HG03342 (cell line): ENCODE results near the gene CDV3.

Experiments used
- ATAC-seq: cut with Tn5 transposase; IDR thresholded peaks from one replicate; pipeline ENCODE4 v1.9.1; 2021; ENCODE audit warnings: mild to moderate bottlenecking, moderate library complexity; ENCODE audit not compliant: unreplicated experiment

The CDV3 gene

GRCh38 chr3:133599280-133599679, 25.8 kb downstream of the CDV3 start:
- no peak for ATAC-seq

- ATAC-seq: no peak
These were observed 27.1 kb downstream of the CDV3 start for GRCh38 chr3:133600572-133601081.

GRCh38 chr3:133606342-133606741, 32.9 kb downstream of the CDV3 start:
- ATAC-seq: no peak

- ATAC-seq: no peak
These were observed 33.4 kb downstream of the CDV3 start for GRCh38 chr3:133606902-133607301.

- ATAC-seq: no peak
These were observed 34.3 kb downstream of the CDV3 start for GRCh38 chr3:133607816-133608215.

GRCh38 chr3:133608388-133608787, 34.9 kb downstream of the CDV3 start:
- ATAC-seq: no peak

DNA sequence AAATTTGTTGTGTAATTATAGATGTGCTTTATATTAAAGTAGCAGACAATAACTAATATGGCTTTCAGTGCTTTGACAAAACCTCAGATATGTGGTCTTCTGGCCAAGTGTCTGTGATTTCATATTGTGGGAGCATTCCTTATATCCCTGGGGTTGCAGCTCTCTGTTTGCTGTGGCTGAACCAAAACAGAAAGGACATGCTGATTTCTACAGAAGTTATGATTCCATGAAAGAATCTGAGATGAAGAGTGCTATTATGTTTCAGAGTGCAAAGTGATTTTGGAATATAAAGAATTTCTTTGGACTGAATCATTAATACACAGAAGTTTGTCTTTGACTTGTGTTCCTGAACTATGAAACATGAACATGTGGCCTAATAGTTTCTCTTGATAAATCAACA, 36.5 kb downstream of the CDV3 start:
- ATAC-seq: no peak

GRCh38 chr3:133611534-133611933, 38.0 kb downstream of the CDV3 start:
- ATAC-seq: no peak

DNA sequence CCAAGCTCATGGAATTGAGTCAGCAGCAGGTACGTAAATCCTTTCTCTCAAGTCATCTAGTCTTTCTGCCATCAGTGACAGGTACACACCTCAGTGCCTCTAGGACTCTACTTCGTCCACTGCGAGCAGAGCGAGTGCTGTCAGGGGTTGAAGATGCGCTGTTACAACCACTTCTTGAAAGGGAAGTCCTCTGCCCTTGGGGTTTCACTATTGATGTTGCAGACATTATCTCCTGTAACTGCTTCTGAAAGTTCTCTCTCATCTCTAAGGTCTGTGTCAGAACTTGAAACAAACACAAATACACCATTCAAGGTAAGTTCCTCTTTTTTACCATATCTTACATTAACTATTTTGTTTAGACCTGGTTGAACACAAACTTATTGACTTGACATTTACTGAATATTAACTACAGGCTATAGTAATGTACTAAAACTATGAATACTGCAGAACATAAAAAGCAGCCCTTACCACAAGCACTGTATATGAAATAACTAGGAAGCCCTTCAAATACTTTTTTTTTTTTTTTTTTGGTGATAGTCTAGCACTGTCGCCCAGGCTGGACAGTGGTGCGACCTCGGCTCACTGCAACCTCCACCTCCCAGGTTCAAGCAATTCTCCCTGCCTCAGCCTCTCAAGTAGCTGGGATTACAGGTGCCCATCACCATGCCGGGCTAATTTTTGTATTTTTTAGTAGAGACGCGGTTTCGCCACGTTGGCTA, 46.7 kb downstream of the CDV3 start:
- peak; percentile 99 for ATAC-seq

GRCh38 chr3:133627789-133628188, 54.3 kb downstream of the CDV3 start:
- no peak for ATAC-seq

DNA sequence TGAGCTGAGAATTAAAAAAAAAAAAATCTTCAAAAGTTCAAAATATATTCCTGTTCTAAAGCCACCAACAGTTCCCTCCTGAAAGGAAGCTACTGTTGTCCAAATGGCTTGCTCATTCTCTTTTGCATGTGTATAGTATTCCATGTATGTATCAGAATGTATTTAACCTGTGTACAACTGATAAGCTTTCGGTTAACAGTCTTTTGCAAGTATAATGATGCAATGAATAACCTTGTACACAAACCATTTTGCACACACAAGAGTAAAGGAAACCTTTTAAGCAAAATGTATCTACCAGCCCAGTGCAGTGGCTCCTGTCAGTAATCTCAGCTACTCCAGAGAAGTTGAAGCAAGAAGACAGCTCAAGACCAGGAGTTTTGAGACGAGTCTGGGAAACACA, 55.7 kb downstream of the CDV3 start:
- no peak for ATAC-seq

GRCh38 chr3:133633439-133633838, 60.0 kb downstream of the CDV3 start:
- ATAC-seq: no peak
